SU-DHL-6 (cell line): ENCODE data around the gene TPH2.

Experiments used
- EZH2phosphoT487 ChIP-seq: fragments of 200-600 bp; sonication (generic), shearing (Covaris generic); conservative IDR thresholded peaks from 2 replicates; pipeline ENCODE4 v1.6.1; 2018; ENCODE audit warnings: mild to moderate bottlenecking, antibody characterized with exemption, low read length, moderate library complexity, mixed read lengths
- TF ChIP-seq, protein P1 (sequence below): fragments of 200-600 bp; sonication (generic); IDR thresholded peaks from one replicate; pipeline ENCODE4 v1.5.1; 2017; ENCODE audit warnings: antibody characterized with exemption, mild to moderate bottlenecking, low read length, moderate library complexity; ENCODE audit not compliant: insufficient read depth, poor library complexity, severe bottlenecking

DNA sequence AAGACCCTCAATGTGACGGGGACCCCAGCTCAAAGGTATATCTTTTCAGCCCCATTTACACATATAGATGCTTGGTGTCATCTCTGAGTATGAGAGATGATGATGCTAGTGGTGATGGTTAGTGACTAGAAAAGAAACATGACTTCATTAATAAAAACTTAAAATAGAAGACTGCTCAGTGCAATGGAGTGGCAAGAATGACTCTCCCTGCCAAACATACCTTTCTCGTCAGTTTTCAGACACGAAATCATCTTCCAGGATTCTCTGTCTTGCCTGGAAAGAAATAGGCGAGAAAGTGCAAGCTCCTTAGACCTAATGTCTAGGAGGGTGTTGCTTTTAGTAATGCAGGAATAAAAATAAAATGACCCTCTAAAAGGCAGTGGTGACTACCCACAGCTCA is 71.7 kb downstream of the TPH2 start:
- TF ChIP-seq, protein P1, sequence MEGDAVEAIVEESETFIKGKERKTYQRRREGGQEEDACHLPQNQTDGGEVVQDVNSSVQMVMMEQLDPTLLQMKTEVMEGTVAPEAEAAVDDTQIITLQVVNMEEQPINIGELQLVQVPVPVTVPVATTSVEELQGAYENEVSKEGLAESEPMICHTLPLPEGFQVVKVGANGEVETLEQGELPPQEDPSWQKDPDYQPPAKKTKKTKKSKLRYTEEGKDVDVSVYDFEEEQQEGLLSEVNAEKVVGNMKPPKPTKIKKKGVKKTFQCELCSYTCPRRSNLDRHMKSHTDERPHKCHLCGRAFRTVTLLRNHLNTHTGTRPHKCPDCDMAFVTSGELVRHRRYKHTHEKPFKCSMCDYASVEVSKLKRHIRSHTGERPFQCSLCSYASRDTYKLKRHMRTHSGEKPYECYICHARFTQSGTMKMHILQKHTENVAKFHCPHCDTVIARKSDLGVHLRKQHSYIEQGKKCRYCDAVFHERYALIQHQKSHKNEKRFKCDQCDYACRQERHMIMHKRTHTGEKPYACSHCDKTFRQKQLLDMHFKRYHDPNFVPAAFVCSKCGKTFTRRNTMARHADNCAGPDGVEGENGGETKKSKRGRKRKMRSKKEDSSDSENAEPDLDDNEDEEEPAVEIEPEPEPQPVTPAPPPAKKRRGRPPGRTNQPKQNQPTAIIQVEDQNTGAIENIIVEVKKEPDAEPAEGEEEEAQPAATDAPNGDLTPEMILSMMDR: no peak
- no peak for TF ChIP-seq EZH2phosphoT487
